ENCODE measurements around the gene PIK3CB. TPM values are rescaled to one million over a fixed set of nuclear protein-coding genes. Genes with fewer than 3 reads are reported as not detected.

Gene PIK3CB
- total and polyA plus RNA-seq, 2 of the 8 experiments (the other 6 are each of a cell fraction or from before 2014, with no cell fraction given) = 8.3 to 35.2 TPM

DNA sequence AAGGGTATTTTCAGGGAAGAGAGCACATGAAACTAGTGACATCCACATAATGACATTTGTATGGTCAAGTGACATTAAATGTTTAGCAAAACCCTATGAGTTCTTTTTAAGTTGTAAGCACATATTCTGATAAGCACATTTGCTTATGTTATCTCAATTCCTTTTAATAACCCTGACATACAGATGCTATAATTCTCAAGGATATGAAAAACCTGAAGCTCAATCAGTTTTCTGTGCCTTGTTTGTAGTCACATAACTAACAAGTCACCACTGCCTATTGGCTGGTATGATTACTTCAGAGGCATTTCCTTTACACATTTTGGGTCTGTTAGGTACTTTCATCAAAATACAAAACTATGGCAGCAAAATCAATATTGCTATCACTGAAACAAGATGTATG, 152.1 kb downstream of the PIK3CB start:
- no peak overlapping the region for H3K14ac ChIP-seq (ENCODE audit: insufficient read length)
- FAIRE-seq = no peak
- H2BK12ac ChIP-seq (ENCODE audit: low read depth, low read length) = no peak overlapping the region
- no peak overlapping the region for H2BK15ac ChIP-seq (ENCODE audit: low read length)
- CTCF ChIA-PET (ENCODE audit: partially characterized antibody) = interaction anchor here (0.8 to 2.8 kb wide), 3 partner anchors 88 to 266 kb away, joined by 3 to 8 read pairs (median 4); partner anchors contain the start of gene CEP70
- H3K4me3 ChIP-seq (ENCODE audit: extremely low read depth in 1 of 4, insufficient read depth in 2 of 4, low read depth in 3 of 4, low read length in 4 of 4) = no peak overlapping the region
- H2BK120ac ChIP-seq (replicated peaks; ENCODE audit: low read depth, low read length) = no peak overlapping the region
- H3K36me3 ChIP-seq (ENCODE audit: control insufficient read depth in 2 of 4, insufficient read depth in 4 of 4, low read length in 3 of 4) = peaks cover 0 to 23% (median 5%) of the 10 kb centered on the region in 4 experiments; a peak in 4 of 8 replicates
- no peaks in the 10 kb centered on the region for H3K23me2 ChIP-seq (ENCODE audit: low read depth, low read length)
- H3K27me3 ChIP-seq (replicated peaks in 1 of 4; ENCODE audit: control insufficient read depth in 3 of 4, extremely low read depth in 1 of 4, insufficient read depth in 3 of 4, low read length in 3 of 4) = no peaks in the 10 kb centered on the region
- POLR2A ChIA-PET (ENCODE audit: partially characterized antibody) = no interaction called here
- H3K79me2 ChIP-seq (ENCODE audit: control insufficient read depth in 1 of 2, insufficient read depth in 2 of 2, low read length in 2 of 2) = no peaks in the 10 kb centered on the region
- no peak overlapping the region for H3K4me2 ChIP-seq (ENCODE audit: insufficient read depth in 1 of 2, low read depth in 2 of 2, low read length in 2 of 2)
- H4K8ac ChIP-seq (ENCODE audit: extremely low read depth, insufficient read depth, low read length) = no peak overlapping the region
- H2BK5ac ChIP-seq (ENCODE audit: low read depth, low read length) = no peak overlapping the region
- H2AK5ac ChIP-seq (ENCODE audit: low read depth, low read length) = no peak overlapping the region
- no peak overlapping the region for H2AFZ ChIP-seq (ENCODE audit: low read length)
- no peak overlapping the region for H4K5ac ChIP-seq (ENCODE audit: insufficient read length, low read depth, low read length)
- no peaks in the 10 kb centered on the region for H3K79me1 ChIP-seq (ENCODE audit: low read depth, low read length)
- DNase-seq (ENCODE audit: low read depth in 1 of 2, low spot score in 2 of 2) = no peak
- no peaks in the 10 kb centered on the region for H4K20me1 ChIP-seq (replicated peaks in 1 of 2; ENCODE audit: control insufficient read depth in 1 of 2, insufficient read depth in 2 of 2, low read length in 2 of 2)
- no peaks in the 10 kb centered on the region for H3K9me3 ChIP-seq (ENCODE audit: insufficient read depth in 2 of 2, low read depth in 1 of 2, low read length in 1 of 2)
- H3K27ac ChIP-seq (ENCODE audit: low read depth, low read length) = no peak overlapping the region
- no peak overlapping the region for H3K18ac ChIP-seq (ENCODE audit: extremely low read depth, low read length)
- no peak overlapping the region for H3K9ac ChIP-seq (replicated peaks in 1 of 4; ENCODE audit: extremely low read depth in 1 of 4, low read depth in 3 of 4, low read length in 3 of 4)
- H4K91ac ChIP-seq (replicated peaks; ENCODE audit: insufficient read length, low read length) = no peak overlapping the region
- no peak overlapping the region for H3K23ac ChIP-seq (ENCODE audit: insufficient read length)
- H3K4ac ChIP-seq (replicated peaks; ENCODE audit: insufficient read length, low read depth, low read length) = no peak overlapping the region
- no peak overlapping the region for H3K56ac ChIP-seq (replicated peaks; ENCODE audit: insufficient read length, low read depth, low read length)
- H2BK20ac ChIP-seq (ENCODE audit: low read length) = no peak overlapping the region
- no peaks in the 10 kb centered on the region for H3K4me1 ChIP-seq (replicated peaks in 1 of 4; ENCODE audit: control insufficient read depth in 3 of 4, insufficient read depth in 4 of 4, low read length in 3 of 4)
- TF ChIP-seq SIX5 (IDR thresholded peaks at IDR 0.05; ENCODE audit: low read depth, low read length) (no peak), JUN (IDR thresholded peaks at IDR 0.05; ENCODE audit: low read depth, low read length) (no peak), CTBP2 (IDR thresholded peaks at IDR 0.05; ENCODE audit: borderline replicate concordance, insufficient read depth, insufficient read length, low read length) (no peak), RFX5 (IDR thresholded peaks at IDR 0.05; ENCODE audit: borderline replicate concordance, low read depth, low read length) (no peak), RAD21 (IDR thresholded peaks at IDR 0.05 in 1 of 2, conservative IDR thresholded peaks at IDR 0.05 in 1 of 2; ENCODE audit: low read depth in 2 of 2, low read length in 2 of 2) (no peak), CBX8 (IDR thresholded peaks at IDR 0.05; ENCODE audit: borderline replicate concordance, low read depth, low read length) (no peak), SIRT6 (IDR thresholded peaks at IDR 0.05; ENCODE audit: low read length) (no peak), EZH2 (IDR thresholded peaks at IDR 0.05; ENCODE audit: low read depth, low read length, severe bottlenecking) (no peak), ZNF274 (IDR thresholded peaks at IDR 0.05; ENCODE audit: borderline replicate concordance, extremely low read depth, low read length) (no peak), KDM5A (IDR thresholded peaks at IDR 0.05; ENCODE audit: low read length) (no peak)
- TF ChIP-seq, protein P1, sequence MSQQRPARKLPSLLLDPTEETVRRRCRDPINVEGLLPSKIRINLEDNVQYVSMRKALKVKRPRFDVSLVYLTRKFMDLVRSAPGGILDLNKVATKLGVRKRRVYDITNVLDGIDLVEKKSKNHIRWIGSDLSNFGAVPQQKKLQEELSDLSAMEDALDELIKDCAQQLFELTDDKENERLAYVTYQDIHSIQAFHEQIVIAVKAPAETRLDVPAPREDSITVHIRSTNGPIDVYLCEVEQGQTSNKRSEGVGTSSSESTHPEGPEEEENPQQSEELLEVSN (IDR thresholded peaks at IDR 0.05) = no peak
